ENCODE measurements around the gene OR6A2. TPM values are rescaled to one million over a fixed set of nuclear protein-coding genes. Genes with fewer than 3 reads are reported as not detected.
A peak's percentile ranks its signal among the peaks of the same experiment; 100 is the strongest.

Gene OR6A2
- total and polyA plus RNA-seq, 9 of the 15 experiments (the other 6 are each of a cell fraction or from before 2014, with no cell fraction given), result 0.04 to 0.69 (median 0.35) TPM; not detected in 2

GRCh38 chr11:6745465-6746015, 53.9 kb downstream of the OR6A2 start (continued):
- TF ChIP-seq ETS1 (conservative IDR thresholded peaks at IDR 0.05; ENCODE audit: control insufficient read depth, low read depth, low read length), result no peak
- peak; percentile 55 for TF ChIP-seq SMARCA4 (IDR thresholded peaks at IDR 0.05)
- TF ChIP-seq FOXK2 (conservative IDR thresholded peaks at IDR 0.05 in 1 of 2, IDR thresholded peaks at IDR 0.05 in 1 of 2; ENCODE audit: low read depth in 2 of 2), result peak; percentile 13 to 16; a peak in 1 of 4 replicates
- TF ChIP-seq ATF7 (IDR thresholded peaks at IDR 0.05), result 0 out of 2 replicates have a peak, but pooled peaks have one; percentile 20
- TF ChIP-seq GTF2E2 (tag; IDR thresholded peaks at IDR 0.05), result no peak
- TF ChIP-seq SRSF1 (IDR thresholded peaks at IDR 0.05; ENCODE audit: low read depth, low read length), result no peak
- TF ChIP-seq KLF6 (CRISPR knock-in tag; IDR thresholded peaks at IDR 0.05; ENCODE audit: borderline replicate concordance), result no peak
- TF ChIP-seq CHAMP1 (IDR thresholded peaks at IDR 0.05), result 0 out of 2 replicates have a peak, but pooled peaks have one; percentile 30
- TF ChIP-seq, protein P1, sequence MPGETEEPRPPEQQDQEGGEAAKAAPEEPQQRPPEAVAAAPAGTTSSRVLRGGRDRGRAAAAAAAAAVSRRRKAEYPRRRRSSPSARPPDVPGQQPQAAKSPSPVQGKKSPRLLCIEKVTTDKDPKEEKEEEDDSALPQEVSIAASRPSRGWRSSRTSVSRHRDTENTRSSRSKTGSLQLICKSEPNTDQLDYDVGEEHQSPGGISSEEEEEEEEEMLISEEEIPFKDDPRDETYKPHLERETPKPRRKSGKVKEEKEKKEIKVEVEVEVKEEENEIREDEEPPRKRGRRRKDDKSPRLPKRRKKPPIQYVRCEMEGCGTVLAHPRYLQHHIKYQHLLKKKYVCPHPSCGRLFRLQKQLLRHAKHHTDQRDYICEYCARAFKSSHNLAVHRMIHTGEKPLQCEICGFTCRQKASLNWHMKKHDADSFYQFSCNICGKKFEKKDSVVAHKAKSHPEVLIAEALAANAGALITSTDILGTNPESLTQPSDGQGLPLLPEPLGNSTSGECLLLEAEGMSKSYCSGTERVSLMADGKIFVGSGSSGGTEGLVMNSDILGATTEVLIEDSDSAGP (CRISPR knock-in tag; IDR thresholded peaks at IDR 0.05), result no peak
- TF ChIP-seq CREB3 (tag; conservative IDR thresholded peaks at IDR 0.05; ENCODE audit: low read depth), result no peak
- no peak for TF ChIP-seq SMAD3 (CRISPR knock-in tag; conservative IDR thresholded peaks at IDR 0.05)
- peak; percentile 43 for TF ChIP-seq TAL1 (IDR thresholded peaks at IDR 0.05)
- peak; percentile 82 to 98; a peak in 3 of 4 replicates for TF ChIP-seq SRF (CRISPR knock-in tag; IDR thresholded peaks at IDR 0.05)
- peak; percentile 58 for TF ChIP-seq EP300 (IDR thresholded peaks at IDR 0.05; ENCODE audit: low read length)
- TF ChIP-seq ZNF347 (CRISPR knock-in tag; IDR thresholded peaks at IDR 0.05; ENCODE audit: low read depth), result no peak
- TF ChIP-seq ZNF584 (CRISPR knock-in tag; IDR thresholded peaks at IDR 0.05; ENCODE audit: low read depth), result peak; percentile 26; the same call in 1 of the 2 replicates
- TF ChIP-seq ZNF253 (CRISPR knock-in tag; conservative IDR thresholded peaks at IDR 0.05), result no peak
- peak; percentile 80 for TF ChIP-seq ARID1B (IDR thresholded peaks at IDR 0.05)
- no peak for TF ChIP-seq KDM1A (IDR thresholded peaks at IDR 0.05)
- TF ChIP-seq ZNF384 (IDR thresholded peaks at IDR 0.05; ENCODE audit: low read depth, low read length), result peak; percentile 66; the same call in 1 of the 2 replicates
- TF ChIP-seq MCM3 (IDR thresholded peaks at IDR 0.05), result no peak
- peak; percentile 55 for TF ChIP-seq TCF3 (CRISPR knock-in tag; IDR thresholded peaks at IDR 0.05)
- TF ChIP-seq DPF2 (IDR thresholded peaks at IDR 0.05), result peak; percentile 70; the same call in 1 of the 2 replicates
